Measurements from ENCODE around the gene OXER1.

- TF ChIP-seq CTCF (IDR thresholded peaks at IDR 0.05) = no peak
- no peak for TF ChIP-seq POLR2A (IDR thresholded peaks at IDR 0.05)
Measured at GRCh38 chr2:42733852-42734251, 30.1 kb downstream of the OXER1 start.
